LoVo (cell line): ENCODE measurements around the gene DCST1.

Experiments
- DNase-seq: peaks from one replicate; pipeline ENCODE4 v3.0.0-alpha.2; 2016; ENCODE audit warnings: low spot score

The DCST1 gene

GRCh38 chr1:155000726-155001424 lies 32.7 kb upstream of the DCST1 start:
- peak; percentile 91 for DNase-seq

- no peak for DNase-seq
Observed at GRCh38 chr1:155001425-155001674, 32.3 kb upstream of the DCST1 start.

- peak; percentile 98 for DNase-seq
Observed at GRCh38 chr1:155001675-155002463, 31.8 kb upstream of the DCST1 start.

GRCh38 chr1:155002464-155003226 lies 31.0 kb upstream of the DCST1 start, which contains the start of gene ZBTB7B:
Gene ZBTB7B, plus strand, starts transcription at chr1:155002802. Its CDS starts 11,859 bp downstream, at chr1:155014661.
- peak; percentile 48 for DNase-seq

- no peak for DNase-seq
Observed at GRCh38 chr1:155003227-155003765, 30.3 kb upstream of the DCST1 start.

- peak; percentile 35 for DNase-seq
Observed at GRCh38 chr1:155003766-155004351, 29.8 kb upstream of the DCST1 start.

GRCh38 chr1:155004352-155005075 lies 29.1 kb upstream of the DCST1 start:
- no peak for DNase-seq

GRCh38 chr1:155005076-155006011 lies 28.3 kb upstream of the DCST1 start:
- DNase-seq = no peak

- DNase-seq = no peak
Observed at GRCh38 chr1:155006601-155007101, 27.0 kb upstream of the DCST1 start.

- no peak for DNase-seq
Observed at GRCh38 chr1:155007251-155007828, 26.3 kb upstream of the DCST1 start.

- DNase-seq = no peak
Observed at GRCh38 chr1:155008015-155008941, 25.3 kb upstream of the DCST1 start.

GRCh38 chr1:155009221-155009711 lies 24.4 kb upstream of the DCST1 start:
- DNase-seq = no peak

GRCh38 chr1:155009742-155010141 lies 23.9 kb upstream of the DCST1 start:
- DNase-seq = no peak

- no peak for DNase-seq
Observed at GRCh38 chr1:155010211-155010918, 23.3 kb upstream of the DCST1 start.

GRCh38 chr1:155011004-155011416 lies 22.6 kb upstream of the DCST1 start:
- no peak for DNase-seq

- DNase-seq = no peak
Observed at GRCh38 chr1:155011437-155012025, 22.1 kb upstream of the DCST1 start.

GRCh38 chr1:155012026-155012546 lies 21.5 kb upstream of the DCST1 start:
- no peak for DNase-seq
